PC-3 (cell line): ENCODE results near the gene IQSEC1. TPM values are rescaled to one million over a fixed set of nuclear protein-coding genes. Genes with fewer than 3 reads are reported as not detected.

Experiments
- ATAC-seq: fragments of 200-7000 bp; cut with Tn5 transposase; 2 replicates; pipeline ENCODE4 v1.9.1; 2020; ENCODE audit warnings: mild to moderate bottlenecking, moderate library complexity
- BruUV-seq: library from RNA; stranded (reverse); fragments of 400-500 nt; replicated peaks from 2 replicates; lab custom pipeline; 2021; lab: Mats Ljungman, UMichigan
- CTCF ChIA-PET: fragments of 300-600 bp; sonication (Branson Sonifier 250); formaldehyde crosslinking; loops from one replicate; lab custom pipeline; 2022; ENCODE audit warnings: antibody characterized with exemption; lab: Charles Lee
- POLR2A ChIA-PET: fragments of 300-600 bp; sonication (Branson Sonifier 250); formaldehyde crosslinking; loops from one replicate; lab custom pipeline; 2022; ENCODE audit warnings: antibody characterized with exemption; ENCODE audit not compliant: unreplicated experiment; lab: Charles Lee
- DNase-seq: peaks from one replicate; pipeline ENCODE4 v3.0.0-alpha.2; 2015
- H2AFZ ChIP-seq: fragments of 300-600 bp; sonication (generic); 2 replicates; pipeline ENCODE4 v1.6.0; 2016; ENCODE audit warnings: antibody characterized with exemption, low read length
- H3F3A ChIP-seq: fragments of 300-600 bp; sonication (generic); one replicate; pipeline ENCODE4 v1.6.0; 2017; ENCODE audit warnings: antibody characterized with exemption, low read length, control low read depth, mild to moderate bottlenecking; ENCODE audit not compliant: unreplicated experiment
- H3K27ac ChIP-seq: fragments of 300-600 bp; sonication (generic); 2 replicates; pipeline ENCODE4 v1.5.1; 2016; ENCODE audit warnings: mild to moderate bottlenecking, low read length
- H3K27me3 ChIP-seq: fragments of 300-600 bp; sonication (generic); 2 replicates; pipeline ENCODE4 v1.6.1; 2016; ENCODE audit warnings: low read length, mixed read lengths
- H3K36me3 ChIP-seq: fragments of 300-600 bp; sonication (generic); 2 replicates; pipeline ENCODE4 v1.6.1; 2016; ENCODE audit warnings: low read depth, mixed run types, low read length, mixed read lengths
- H3K4me1 ChIP-seq: fragments of 300-600 bp; sonication (generic); 2 replicates; pipeline ENCODE4 v1.5.1; 2016; ENCODE audit warnings: low read length; ENCODE audit not compliant: insufficient read depth
- H3K4me2 ChIP-seq: fragments of 300-600 bp; sonication (generic); 2 replicates; pipeline ENCODE4 v1.6.0; 2016; ENCODE audit warnings: low read length
- H3K4me3 ChIP-seq: fragments of 300-600 bp; sonication (generic); 2 replicates; pipeline ENCODE4 v1.5.1; 2016; ENCODE audit warnings: mild to moderate bottlenecking, low read length, mixed read lengths
- H3K79me2 ChIP-seq: fragments of 300-600 bp; sonication (generic); 2 replicates; pipeline ENCODE4 v1.6.1; 2017; ENCODE audit warnings: low read length, mixed read lengths
- H3K9ac ChIP-seq: fragments of 300-600 bp; sonication (generic); 2 replicates; pipeline ENCODE4 v1.6.0; 2016; ENCODE audit warnings: mild to moderate bottlenecking, low read length
- H3K9me2 ChIP-seq: fragments of 300-600 bp; sonication (generic); replicated peaks from 2 replicates; pipeline ENCODE4 v1.6.1; 2016; ENCODE audit warnings: mixed run types, low read length, mixed read lengths
- H3K9me3 ChIP-seq: fragments of 300-600 bp; sonication (generic); 2 replicates; pipeline ENCODE4 v1.6.1; 2016; ENCODE audit warnings: low read length, mixed read lengths
- H4K20me1 ChIP-seq: fragments of 300-600 bp; sonication (generic); 2 replicates; pipeline ENCODE4 v1.6.1; 2016; ENCODE audit warnings: low read length, mixed read lengths
- CTCF ChIP-seq: fragments of 300-600 bp; sonication (generic); conservative IDR thresholded peaks from 2 replicates; pipeline ENCODE4 v1.5.1; 2017; ENCODE audit warnings: antibody characterized with exemption, low read depth, mild to moderate bottlenecking, low read length
- EZH2 ChIP-seq: fragments of 300-600 bp; sonication (generic); IDR thresholded peaks from one replicate; pipeline ENCODE4 v1.6.1; 2017; ENCODE audit warnings: antibody characterized with exemption, mild to moderate bottlenecking, low read length; ENCODE audit not compliant: unreplicated experiment
- EZH2phosphoT487 ChIP-seq: fragments of 300-600 bp; sonication (generic); IDR thresholded peaks from 2 replicates; pipeline ENCODE4 v1.6.1; 2018; ENCODE audit warnings: mild to moderate bottlenecking, antibody characterized with exemption, low read length, borderline replicate concordance
- intact Hi-C: fragments of 100-400 bp; cut with micrococcal nuclease; formaldehyde crosslinking; loops from 2 replicates; pipeline ENCODE4 v1.9.0; 2023
- total RNA-seq: library from RNA; depleted of rRNA; stranded (reverse); fragments of >200 nt; gene quantifications from 2 replicates; pipeline ENCODE4 v1.2.3, GENCODE V29; 2014

The IQSEC1 gene
- total RNA-seq, 1 experiment from 2014 or later, result 37.9 TPM

DNA sequence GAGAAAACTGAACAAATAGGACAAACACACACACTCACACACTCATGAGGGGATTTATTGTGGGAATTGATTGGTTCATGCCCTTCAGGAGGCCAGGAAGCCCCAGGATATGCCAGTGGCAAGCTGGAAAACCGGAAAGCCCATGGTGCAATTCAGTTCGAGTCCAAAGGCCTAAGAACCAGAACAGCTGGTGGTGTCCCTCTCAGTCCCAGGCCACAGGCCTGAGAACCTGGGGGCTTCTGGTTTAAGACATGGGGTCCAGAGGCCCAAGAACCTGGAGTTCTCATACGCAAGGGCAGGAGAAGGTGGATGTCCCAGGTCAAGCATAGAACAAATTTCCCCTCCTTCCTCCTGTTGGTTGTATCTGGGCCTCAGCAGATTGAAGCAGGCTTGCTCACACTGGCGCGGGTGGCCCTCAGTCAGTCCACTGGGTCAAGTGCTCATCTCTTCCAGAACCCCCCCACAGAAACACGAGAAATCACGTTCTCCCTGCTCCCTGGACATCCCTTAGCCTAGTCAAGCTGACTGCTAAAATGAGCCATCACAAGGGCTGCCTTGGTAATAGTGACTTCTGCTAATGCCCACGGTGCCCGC is 181.7 kb downstream of the IQSEC1 start:
- no peaks in the 10 kb centered on the region for H3K9me3 ChIP-seq
- H3K27me3 ChIP-seq, result no peaks in the 10 kb centered on the region
- H3K27ac ChIP-seq, result no peak overlapping the region
- no peaks in the 10 kb centered on the region for H3K9me2 ChIP-seq
- H3K36me3 ChIP-seq, result no peaks in the 10 kb centered on the region
- ATAC-seq (no peak), DNase-seq (peak; percentile 12)
- no peaks in the 10 kb centered on the region for H3F3A ChIP-seq
- H2AFZ ChIP-seq, result peak overlapping the region; percentile 78
- POLR2A ChIA-PET, result no interaction called here
- TF ChIP-seq EZH2 (no peak), EZH2phosphoT487 (no peak), CTCF (no peak)
- CTCF ChIA-PET, result interaction anchor here (0.5 to 2.6 kb wide), 6 partner anchors 23 to 576 kb away, joined by 3 to 11 read pairs (median 3); no protein-coding TSS in a partner anchor
- peak overlapping the region; percentile 50 for H3K4me3 ChIP-seq
- peak overlapping the region; percentile 83 for H3K4me2 ChIP-seq
- no peak overlapping the region for H3K9ac ChIP-seq
- peaks cover 22% of the 10 kb centered on the region for H3K4me1 ChIP-seq
- intact Hi-C loops, result loop anchor here (5.0 to 10.0 kb wide), 4 partner anchors 69 to 407 kb away; partner anchors contain the start of genes MKRN2 and TSEN2
- H4K20me1 ChIP-seq, result no peaks in the 10 kb centered on the region
- H3K79me2 ChIP-seq, result no peaks in the 10 kb centered on the region
- no TSS peak for BruUV-seq

GRCh38 chr3:12890610-12891390 is 182.4 kb downstream of the IQSEC1 start:
- H3K4me3 ChIP-seq, result no peak overlapping the region
- no peaks in the 10 kb centered on the region for H4K20me1 ChIP-seq
- POLR2A ChIA-PET, result no interaction called here
- no peaks in the 10 kb centered on the region for H3K36me3 ChIP-seq
- H3K27ac ChIP-seq, result no peak overlapping the region
- no peak overlapping the region for H2AFZ ChIP-seq
- no peaks in the 10 kb centered on the region for H3K27me3 ChIP-seq
- DNase-seq (peak; percentile 58), ATAC-seq (peak; percentile 35)
- no peaks in the 10 kb centered on the region for H3K9me2 ChIP-seq
- no peak overlapping the region for H3K9ac ChIP-seq
- H3K9me3 ChIP-seq, result no peaks in the 10 kb centered on the region
- TF ChIP-seq CTCF, result peak; percentile 27; the same call in 1 of the 2 replicates
- TF ChIP-seq EZH2phosphoT487, result no peak
- CTCF ChIA-PET, result interaction anchor here (0.5 to 2.6 kb wide), 6 partner anchors 23 to 575 kb away, joined by 3 to 11 read pairs (median 4); no protein-coding TSS in a partner anchor
- BruUV-seq, result no TSS peak
- intact Hi-C loops, result loop anchor here (5.0 to 10.0 kb wide), 4 partner anchors 68 to 406 kb away; partner anchors contain the start of genes MKRN2 and TSEN2
- no peak overlapping the region for H3K4me2 ChIP-seq
- H3F3A ChIP-seq, result no peaks in the 10 kb centered on the region
- H3K79me2 ChIP-seq, result no peaks in the 10 kb centered on the region
- H3K4me1 ChIP-seq, result peaks cover 22% of the 10 kb centered on the region
